ENCODE results near the gene UCP3. TPM values are rescaled to one million over a fixed set of nuclear protein-coding genes. Genes with fewer than 3 reads are reported as not detected.

UCP3 gene
- total and polyA plus RNA-seq, 4 donors: 0.07 to 1.3 (median 0.34) TPM

DNA sequence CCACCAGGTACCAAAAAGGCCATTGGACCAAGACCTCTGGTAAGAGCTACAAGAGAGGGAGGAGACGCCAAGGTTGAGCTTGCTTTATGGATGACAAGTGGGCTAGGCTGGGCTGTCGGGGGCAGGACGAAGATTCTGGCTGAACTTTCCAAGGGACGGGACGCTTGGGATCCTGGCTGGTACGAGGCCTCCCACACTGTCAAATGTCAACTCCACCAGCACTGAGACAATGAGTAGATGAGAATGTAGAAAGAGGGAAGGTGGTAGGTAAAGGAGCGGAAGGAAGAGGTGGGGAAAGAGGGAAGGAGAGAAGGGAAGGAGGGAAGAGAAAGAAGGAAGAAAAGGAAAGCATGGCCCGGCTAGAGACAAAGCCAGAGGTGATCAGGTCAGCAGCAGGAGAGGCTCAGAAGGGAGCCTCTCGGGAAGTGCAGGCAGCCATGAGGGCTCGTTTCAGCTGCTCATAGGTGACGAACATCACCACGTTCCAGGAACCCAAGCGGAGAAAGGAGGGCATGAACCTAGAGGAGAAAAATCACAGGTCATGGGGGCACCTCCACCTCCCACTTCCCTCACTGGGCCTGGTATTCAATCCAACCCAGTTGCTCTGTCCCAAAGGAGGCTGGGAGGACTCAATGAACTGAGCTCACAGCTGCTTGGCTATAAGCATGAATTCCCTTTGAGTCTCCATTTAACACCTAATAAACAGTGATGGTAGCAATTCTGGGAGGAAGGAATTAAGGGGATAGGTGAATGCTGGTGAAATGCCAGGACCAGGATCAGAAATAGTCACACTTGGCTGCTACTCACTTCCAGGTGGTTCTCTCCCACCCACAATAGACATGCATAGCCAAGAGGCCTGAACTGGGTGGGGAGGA lies 34.0 kb downstream of the UCP3 start:
- no peaks in the 10 kb centered on the region for H3K9me3 ChIP-seq (ENCODE audit: control insufficient read depth in 4 of 4, low read length in 3 of 4)
- H3K36me3 ChIP-seq (ENCODE audit: control insufficient read depth in 4 of 4, insufficient read depth in 3 of 4, low read depth in 1 of 4, low read length in 3 of 4): peaks cover 0 to 4% (median 0%) of the 10 kb centered on the region in 4 donors
- 94% methylated on average over 13 of the region's 13 CpGs for WGBS
- no peak overlapping the region for H3K27ac ChIP-seq (ENCODE audit: low read depth in 1 of 2, low read length in 2 of 2)
- peak; percentile 33 for DNase-seq (ENCODE audit: low spot score)
- TF ChIP-seq YY1 (IDR thresholded peaks at IDR 0.05) (no peak), RAD21 (IDR thresholded peaks at IDR 0.05) (no peak), MAX (IDR thresholded peaks at IDR 0.05) (no peak), REST (IDR thresholded peaks at IDR 0.05) (no peak), RXRA (IDR thresholded peaks at IDR 0.05) (no peak), ZBTB33 (IDR thresholded peaks at IDR 0.05) (no peak), SP1 (IDR thresholded peaks at IDR 0.05) (no peak), ATF3 (IDR thresholded peaks at IDR 0.05) (no peak), HNF4A (conservative IDR thresholded peaks at IDR 0.05) (no peak), EGR1 (IDR thresholded peaks at IDR 0.05; ENCODE audit: low read depth in 2 of 2) (no peak), FOXA1 (IDR thresholded peaks at IDR 0.05) (no peak)
- no peak overlapping the region for H3K4me3 ChIP-seq (ENCODE audit: low read depth in 1 of 3, low read length in 3 of 3)
- H3K27me3 ChIP-seq (ENCODE audit: control insufficient read depth in 4 of 4, insufficient read depth in 4 of 4, low read length in 3 of 4): no peaks in the 10 kb centered on the region
- no peaks in the 10 kb centered on the region for H3K4me1 ChIP-seq (ENCODE audit: control insufficient read depth in 4 of 4, insufficient read depth in 4 of 4, low read length in 3 of 4)
- H3K9ac ChIP-seq (ENCODE audit: low read depth in 1 of 2, low read length in 2 of 2): no peak overlapping the region

DNA sequence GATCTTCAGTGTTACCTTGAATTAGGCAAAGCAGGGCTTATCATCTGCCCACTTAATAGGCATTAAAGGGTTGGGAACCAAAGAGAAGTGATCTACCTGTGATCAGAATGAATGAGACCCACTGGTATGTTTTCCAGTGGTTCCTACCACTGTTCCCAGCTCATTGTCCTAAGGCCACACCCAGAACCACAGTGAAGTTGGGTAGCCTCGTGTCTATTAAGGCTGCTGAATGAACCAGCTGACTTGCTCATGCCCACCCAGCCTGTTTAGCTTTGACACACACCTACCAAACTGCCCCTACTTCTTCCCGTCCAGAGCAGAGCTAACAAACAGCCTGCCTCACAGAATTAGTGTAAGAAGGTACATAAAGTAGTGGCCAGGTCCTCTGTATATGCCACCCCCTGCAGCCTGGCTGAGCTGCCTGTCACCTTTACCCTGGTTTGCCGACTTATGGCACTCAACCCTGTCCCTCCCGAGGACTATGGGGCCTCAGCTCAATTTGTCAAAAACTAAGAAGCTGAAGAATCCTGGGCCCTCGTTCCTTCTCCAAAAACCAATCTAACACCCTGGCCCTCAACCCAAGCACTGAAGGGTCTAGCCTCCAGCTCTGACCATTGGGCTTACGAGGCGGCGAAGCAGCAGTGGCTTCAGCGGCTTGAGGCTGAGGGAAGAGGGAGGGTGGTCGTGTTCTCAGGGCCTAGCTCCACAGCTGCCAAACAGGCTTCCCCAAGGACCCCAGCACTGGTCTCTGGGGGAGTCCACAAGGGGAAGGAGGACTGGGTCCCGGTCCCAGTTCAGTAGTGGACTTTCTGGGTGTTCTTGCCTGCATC lies 36.0 kb downstream of the UCP3 start:
- TF ChIP-seq FOXA2 (IDR thresholded peaks at IDR 0.05) (no peak), MAX (IDR thresholded peaks at IDR 0.05) (no peak), ZBTB33 (IDR thresholded peaks at IDR 0.05) (no peak), RAD21 (IDR thresholded peaks at IDR 0.05) (no peak), RXRA (IDR thresholded peaks at IDR 0.05) (no peak), YY1 (IDR thresholded peaks at IDR 0.05) (no peak), FOXA1 (IDR thresholded peaks at IDR 0.05) (no peak), JUND (IDR thresholded peaks at IDR 0.05) (no peak), HNF4A (conservative IDR thresholded peaks at IDR 0.05) (no peak)
- Histone ChIP-seq H3K9me3 (ENCODE audit: control insufficient read depth in 4 of 4, low read length in 3 of 4) (no peaks in the 10 kb centered on the region), H3K4me3 (ENCODE audit: low read depth in 1 of 3, low read length in 3 of 3) (no peak overlapping the region), H3K27ac (ENCODE audit: low read depth in 1 of 2, low read length in 2 of 2) (no peak overlapping the region), H3K27me3 (ENCODE audit: control insufficient read depth in 4 of 4, insufficient read depth in 4 of 4, low read length in 3 of 4) (no peaks in the 10 kb centered on the region), H3K9ac (ENCODE audit: low read depth in 1 of 2, low read length in 2 of 2) (no peak overlapping the region), H3K4me1 (ENCODE audit: control insufficient read depth in 4 of 4, insufficient read depth in 4 of 4, low read length in 3 of 4) (no peaks in the 10 kb centered on the region), H3K36me3 (ENCODE audit: control insufficient read depth in 4 of 4, insufficient read depth in 3 of 4, low read depth in 1 of 4, low read length in 3 of 4) (peaks cover 0 to 4% (median 0%) of the 10 kb centered on the region in 4 donors)
- WGBS: 89% methylated on average over 11 of the region's 11 CpGs
- no peak for DNase-seq (ENCODE audit: low spot score)
